GM20431 (cell line): ENCODE data around the gene AGPAT2.
"Not testable (repeated sequence)": the region's sequence is repeated elsewhere in the genome, so short reads cannot be mapped to it uniquely, and the experiment has no call there.

Source experiments
- in situ Hi-C: fragments of 300-500 bp; cut with MseI, MboI; formaldehyde crosslinking; loops from one replicate; pipeline ENCODE4 v1.15.0; 2020; ENCODE audit warnings: low sequenced_read_pairs; ENCODE audit not compliant: unreplicated experiment

Gene AGPAT2

DNA sequence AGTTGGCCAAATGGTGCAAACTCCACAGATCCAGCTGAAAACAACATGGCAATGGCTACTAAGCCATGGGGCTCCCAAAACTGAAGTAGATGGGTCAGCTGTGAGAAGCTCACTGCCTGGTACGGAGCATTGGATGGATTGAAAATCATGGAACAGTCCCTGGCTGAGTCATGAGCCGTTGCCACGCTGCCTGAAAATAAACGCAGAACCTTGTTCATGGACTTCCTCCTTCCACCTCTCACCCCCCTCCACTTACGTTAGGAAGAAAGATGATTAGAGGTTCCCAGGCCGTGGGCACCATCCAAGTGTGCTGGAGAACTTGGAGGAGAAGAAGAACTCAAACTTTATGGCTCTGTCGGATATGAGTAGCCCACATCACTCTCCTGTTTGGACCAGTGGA is 18.3 kb upstream of the AGPAT2 start:
- in situ Hi-C loops = no loop called here

DNA sequence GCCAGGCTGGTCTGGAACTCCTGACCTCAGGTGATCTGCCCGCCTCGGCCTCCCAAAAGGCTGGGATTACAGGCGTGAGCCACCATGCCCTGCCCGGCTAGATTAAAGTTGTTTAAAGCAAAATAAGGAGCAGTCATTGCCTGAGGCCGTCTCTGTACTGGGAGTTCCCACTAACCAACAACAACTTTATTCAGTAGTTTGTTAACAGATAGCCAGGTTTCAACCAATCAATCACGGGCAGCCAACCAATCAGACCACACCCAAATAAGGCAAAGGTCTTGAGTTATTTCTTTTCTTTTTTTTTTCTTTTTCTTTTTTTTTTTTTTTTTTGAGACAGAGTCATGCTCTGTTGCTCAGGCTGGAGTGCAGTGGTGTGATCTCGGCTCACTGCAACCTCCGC is 17.5 kb upstream of the AGPAT2 start:
- in situ Hi-C loops = not testable (repeated sequence)

DNA sequence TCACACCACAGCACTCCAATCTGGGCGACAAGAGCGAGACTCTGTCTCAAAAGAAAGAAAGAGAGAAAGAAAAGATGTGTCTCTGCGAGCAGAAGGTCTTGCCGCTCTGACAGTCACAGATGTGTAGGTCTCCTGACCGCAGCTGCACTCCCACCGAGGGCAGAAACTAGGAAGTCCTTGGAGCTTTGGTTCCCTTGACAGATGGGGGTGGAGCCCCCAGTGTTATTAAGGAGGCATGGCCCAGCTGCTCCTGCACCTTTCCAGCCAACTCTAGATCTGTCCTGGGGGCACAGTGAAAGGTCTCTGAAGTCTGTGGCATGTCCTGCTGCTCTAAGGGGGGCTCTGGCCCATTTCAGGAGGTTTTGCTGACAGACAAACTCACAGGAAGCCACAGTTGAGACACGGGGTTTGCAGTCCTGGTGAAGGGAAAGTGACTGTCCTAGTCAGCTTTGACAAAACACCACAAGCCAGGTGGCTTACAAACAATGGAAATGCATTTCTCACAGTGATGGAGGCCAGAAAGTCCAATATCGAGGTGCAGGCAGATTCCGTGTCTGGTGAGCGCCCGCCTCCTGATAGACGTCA is 16.1 kb upstream of the AGPAT2 start:
- in situ Hi-C loops = no loop called here

DNA sequence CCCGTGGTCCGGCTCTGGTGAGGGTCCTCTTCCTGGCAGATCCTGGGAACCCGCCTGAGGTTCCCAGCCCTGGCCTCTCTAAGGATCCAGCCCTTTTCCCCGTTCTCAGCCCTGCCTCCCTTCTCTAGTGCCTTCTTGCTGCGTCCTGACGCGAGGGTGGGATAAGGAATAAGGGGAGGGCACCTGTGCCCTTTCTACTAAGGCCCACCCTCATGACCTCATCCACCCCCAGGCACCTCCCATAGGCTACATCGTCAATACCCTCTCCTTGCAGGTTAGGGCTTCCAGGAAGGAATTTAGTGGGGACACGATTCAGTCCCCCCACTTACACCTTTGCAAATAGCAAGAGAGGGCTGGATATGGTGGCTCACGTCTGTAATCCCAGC is 14.4 kb upstream of the AGPAT2 start:
- in situ Hi-C loops = no loop called here

DNA sequence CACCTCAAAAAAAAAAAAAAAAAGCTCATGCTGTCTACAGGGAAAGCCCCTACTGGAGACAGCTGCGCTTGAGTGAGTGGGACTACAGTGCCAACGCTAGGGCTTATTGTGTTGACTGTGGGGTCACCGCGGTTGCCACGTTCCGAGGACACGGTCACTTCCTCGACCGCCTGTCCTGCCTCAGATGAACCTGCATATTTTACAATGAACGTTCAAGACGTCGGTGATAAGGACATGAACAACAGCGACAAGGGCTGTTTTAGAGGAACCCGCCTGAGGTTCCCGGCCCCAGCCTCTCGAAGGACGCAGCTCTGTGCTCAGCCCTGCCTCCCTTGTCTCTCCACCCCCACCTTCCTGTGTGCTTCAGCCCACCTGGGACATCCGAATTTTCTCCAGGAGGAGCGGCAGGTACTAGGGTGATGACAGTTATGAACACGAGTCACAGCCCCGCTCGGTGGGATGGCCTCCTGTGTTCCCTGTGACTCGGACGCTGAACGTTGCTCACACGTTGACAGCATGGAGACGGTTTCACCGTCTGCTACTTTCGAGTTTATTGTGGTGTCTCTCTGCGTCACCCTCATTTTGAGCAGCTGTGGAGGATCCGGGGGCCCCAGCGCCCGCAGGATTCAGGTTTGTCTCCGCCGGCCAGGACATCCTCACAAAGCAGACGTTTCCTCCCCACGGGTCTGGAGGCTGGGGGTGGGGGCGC is 13.9 kb upstream of the AGPAT2 start:
- in situ Hi-C loops = no loop called here

DNA sequence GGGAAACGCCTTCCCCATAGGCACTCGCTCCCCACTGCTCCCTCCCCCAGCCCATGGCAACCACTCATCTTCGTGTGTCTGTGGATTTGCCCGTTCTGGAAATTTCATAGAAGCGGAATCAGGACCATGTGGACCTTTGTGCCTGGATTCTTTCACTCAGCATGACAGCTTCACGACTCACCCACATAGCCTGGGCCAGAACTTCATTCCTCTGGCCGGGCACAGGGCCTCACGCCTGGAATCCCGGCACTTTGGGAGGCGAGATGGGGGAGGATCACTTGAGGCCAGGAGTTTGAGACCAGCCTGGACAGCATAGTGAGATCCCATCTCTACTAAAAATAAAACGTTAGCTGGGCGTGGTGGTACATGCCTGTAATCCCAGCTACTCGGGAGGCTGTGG is 13.0 kb upstream of the AGPAT2 start:
- in situ Hi-C loops = no loop called here

DNA sequence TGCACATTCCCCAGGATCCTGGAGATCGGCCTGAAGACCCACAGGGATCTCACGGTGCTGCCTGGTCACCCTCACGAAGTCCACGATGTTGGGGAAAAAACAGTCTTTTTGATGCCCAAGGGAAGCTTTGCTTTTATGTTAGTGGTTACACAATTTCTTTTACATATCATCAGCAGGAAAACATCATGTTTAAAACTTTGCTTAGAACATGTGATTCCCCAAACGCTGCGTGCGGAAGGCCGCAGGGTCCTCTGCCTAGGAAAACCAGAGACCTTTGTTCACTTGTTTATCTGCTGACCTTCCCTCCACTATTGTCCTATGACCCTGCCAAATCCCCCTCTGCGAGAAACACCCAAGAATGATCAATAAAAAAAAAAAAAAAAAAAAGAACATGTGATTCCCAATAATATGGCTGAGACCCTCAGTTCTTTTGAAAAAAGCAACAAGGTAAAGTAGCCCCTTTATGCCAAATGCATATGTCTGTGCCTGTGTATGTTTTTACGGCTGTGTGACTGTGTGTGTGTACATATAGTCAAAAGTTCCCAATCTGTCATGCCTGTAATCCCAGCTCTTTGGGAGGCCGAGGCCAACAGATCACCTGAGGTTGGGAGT is 11.5 kb upstream of the AGPAT2 start:
- in situ Hi-C loops = no loop called here

DNA sequence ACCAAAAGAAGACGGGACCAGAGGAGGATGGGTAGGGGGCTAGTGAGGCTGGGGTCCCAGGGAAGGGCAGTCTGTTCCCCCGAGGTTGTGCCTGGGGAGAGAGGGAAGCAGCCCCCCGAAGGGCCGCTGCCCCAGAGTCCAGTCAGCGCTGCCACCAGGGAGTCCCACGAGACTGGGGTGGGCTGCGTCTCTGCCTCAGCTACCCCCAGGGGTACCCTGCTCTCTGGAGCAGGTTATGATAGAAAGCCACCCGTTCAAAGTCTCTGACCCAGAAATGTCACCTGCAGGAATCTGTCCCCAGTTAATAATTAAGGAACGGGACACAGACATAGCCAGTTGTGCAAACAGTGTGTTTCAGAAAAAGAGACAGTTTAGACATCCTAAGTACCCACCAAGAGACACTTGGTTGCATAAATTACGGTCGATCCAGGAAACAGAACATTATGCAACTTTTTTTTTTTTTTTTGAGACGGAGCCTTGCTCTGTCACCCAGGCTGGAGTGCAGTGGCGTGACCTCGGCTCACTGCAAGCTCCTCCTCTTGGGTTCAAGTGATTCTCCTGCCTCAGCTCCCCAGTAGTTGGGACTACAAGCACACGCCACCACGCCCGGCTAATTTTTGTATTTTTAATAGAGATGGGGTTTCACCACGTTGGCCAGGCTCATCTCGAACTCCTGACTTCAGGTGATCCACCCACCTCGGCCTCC is 10.7 kb upstream of the AGPAT2 start:
- in situ Hi-C loops = no loop called here

DNA sequence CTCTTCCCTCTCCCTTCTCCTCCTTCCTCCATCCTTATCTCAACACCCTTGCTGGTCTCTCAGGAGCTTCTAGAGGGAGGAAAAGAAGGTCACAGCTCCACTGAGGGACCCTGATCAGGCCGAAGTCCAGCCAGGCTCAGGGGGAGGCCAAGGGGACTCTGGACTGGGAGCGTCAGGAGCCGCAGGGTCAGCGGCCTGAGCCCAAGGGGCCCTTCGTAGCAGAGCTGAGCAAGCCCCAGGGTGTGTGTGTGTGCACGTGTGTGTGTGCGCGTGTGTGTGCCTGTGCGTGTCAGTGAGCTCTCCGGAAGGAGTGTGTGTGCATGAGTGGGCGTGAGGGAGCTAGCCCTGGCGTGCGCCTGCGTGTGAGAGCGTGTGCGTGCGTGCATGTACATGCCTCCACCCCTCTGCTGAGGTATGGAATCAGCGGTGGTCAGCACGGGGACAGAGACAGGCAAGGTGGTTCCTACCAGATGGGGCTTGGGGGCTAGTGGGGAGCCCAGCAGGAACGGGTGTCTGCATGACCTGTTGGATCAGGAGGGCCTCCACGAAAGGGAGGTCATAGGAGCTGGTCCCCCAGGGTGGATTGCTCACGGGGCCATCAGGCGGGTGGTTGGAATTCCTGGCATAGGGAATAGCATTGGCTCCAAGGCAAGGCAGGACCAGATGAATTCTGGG is 10.0 kb upstream of the AGPAT2 start:
- in situ Hi-C loops = no loop called here

DNA sequence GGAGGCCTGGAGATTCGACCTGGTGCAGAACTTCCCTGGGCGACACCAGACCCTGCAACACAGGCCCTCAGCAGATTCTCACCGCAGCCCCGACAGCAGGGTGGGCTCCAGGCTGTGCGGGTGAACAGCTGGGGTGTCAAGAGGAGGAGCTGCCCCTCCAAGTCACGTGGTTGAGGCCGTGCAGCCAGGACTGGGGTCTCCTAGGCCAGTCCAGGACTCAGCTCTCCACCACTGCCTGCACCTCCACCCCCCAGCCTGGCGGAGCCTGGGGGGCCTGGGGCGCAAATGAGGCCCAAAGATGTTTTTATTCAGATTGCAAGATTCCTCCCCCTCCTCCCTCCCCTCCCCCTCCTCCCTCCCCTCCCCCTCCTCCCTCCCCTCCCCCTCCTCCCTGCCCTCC is 9.2 kb upstream of the AGPAT2 start:
- in situ Hi-C loops = no loop called here

DNA sequence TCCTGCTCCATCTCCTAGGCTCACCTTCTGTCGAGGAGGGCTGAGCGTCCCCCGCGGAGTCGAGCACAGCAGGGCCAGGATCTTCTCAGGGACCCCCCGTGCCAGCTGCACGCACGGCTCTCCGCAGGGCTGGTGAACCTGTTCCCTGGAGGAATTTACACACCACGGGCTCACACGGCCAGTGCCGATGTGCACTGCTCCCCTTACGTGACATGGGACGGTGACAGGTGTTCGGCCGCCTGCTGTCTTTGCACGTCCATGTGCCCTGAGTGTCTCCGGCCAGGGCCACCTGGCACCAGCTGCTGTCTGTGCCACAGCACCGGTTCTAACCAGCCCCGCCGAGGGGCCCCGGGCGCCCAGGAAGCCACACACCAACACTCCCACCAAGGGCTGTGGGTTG is 8.7 kb upstream of the AGPAT2 start:
- in situ Hi-C loops = no loop called here

DNA sequence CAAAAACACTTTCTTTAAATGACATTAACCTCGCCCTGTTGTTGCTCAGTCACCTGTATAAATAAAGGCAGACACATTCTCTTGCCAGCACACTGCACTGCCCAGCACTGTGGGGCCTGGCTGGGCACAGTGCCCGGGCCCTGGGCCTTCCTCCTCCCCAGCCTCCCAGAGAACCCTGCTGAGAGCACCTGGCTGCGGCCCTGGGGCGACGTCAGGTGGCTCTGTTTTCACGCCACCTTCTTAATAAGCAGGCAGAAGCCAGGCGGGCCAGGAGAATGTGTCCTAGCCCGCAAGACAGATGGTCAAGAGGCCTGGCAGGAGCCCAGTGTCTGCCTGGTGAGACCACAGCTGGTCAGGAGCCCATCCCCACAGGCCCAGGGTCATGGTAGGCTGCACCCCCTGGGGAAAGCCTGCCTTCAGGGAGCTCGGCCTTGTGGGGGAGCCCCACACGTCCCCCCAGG is 8.2 kb upstream of the AGPAT2 start:
- in situ Hi-C loops = no loop called here

DNA sequence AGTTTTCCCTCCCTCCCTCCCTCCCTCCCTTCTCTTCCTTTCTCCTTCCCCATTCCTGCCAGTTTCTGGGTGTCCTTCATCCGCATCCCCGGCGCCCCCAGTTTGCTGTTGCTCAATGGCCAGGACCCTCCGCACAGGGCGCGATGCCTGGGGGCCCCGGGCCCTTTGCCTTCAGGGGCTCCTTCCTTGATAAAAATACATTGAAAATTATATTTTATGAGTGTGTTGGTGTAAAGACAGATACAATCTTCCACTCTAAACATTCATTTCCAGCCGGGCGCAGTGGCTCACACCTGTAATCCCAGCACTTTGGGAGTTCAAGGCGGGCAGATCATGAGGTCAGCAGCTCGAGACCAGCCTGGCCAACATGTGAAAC is 7.6 kb upstream of the AGPAT2 start:
- in situ Hi-C loops = no loop called here

DNA sequence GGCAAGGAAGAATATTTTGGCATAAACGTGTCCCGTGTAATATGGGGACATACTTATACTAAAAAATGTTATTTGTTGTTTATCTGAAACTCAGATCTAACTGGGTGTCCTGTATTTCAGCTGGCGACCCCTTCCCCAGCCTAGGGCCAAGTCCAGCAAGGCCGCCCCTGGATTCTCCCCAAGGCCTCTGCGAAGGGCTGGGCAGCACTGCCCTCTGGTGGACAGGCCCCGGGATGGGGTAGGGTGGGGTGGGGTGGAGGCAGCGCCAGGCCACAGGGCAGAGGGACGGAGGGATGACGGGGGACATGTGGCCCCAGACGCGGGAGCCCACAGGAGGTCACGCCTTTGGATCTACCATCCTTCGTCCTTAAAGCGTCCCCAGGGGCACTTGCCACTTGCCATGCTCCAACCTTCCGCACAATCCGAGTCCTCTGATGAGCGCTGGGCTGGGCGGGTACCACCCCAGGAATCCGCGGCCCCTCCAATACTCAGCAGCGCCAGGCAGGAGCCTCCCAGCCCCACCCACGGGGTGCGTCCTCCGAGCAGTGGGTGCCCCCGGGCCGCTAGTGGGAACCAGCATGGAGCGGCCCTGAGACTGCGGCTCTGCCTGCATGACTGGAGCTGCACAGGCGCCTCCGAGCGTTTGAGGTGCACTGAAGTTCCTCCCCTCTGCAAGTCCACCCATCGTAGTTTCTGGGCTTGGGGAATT is 7.1 kb upstream of the AGPAT2 start:
- in situ Hi-C loops = no loop called here

DNA sequence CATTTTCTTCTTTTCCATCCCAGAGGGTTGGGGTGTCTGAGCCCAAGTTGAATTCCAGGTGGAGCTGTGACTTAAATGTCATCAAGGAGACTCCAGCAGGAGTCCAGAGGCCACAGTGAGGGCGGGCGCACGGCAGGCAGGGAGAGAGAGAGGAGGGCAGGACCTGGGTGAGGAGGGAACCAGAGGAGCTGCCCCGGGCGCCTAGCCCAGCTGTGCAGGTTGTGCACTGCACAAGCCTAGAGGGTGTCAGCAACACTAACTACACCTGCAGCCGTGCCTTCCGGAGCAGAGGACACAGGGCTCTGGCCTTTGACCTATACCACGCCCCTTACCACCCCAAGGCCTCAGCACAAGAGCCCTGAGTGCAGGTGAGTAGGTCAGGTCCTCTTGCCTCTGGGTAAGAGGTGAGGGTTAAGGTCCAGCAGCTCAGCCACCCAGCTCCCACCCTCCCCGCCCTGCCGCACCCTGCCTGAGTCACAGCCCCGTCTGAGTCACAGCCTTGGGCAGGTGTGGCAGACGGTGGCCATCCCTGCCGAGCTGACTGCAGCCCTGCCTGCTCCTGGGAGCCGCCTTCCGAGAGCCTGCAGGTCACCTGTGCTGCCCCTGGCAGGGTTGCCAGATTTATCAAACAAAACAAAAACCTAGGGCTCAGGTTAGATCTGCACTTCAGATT is 6.4 kb upstream of the AGPAT2 start:
- in situ Hi-C loops = no loop called here

DNA sequence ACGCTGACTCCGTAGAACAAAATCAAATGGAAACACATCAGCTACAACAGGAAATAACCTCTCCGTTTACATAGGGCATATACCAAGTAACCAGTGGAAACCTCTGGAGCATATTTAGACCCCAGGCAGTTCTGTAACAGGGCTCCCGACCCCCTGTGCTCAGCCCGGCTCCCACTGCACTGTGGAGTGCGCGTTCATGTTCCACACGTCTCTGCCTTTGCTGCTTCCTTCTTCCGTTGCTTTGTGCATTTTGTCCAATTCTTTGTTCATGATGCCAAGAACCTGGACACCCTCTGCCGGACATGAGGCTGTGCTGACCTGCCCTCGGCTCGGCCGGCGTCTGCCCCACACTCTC is 5.9 kb upstream of the AGPAT2 start:
- in situ Hi-C loops = no loop called here

DNA sequence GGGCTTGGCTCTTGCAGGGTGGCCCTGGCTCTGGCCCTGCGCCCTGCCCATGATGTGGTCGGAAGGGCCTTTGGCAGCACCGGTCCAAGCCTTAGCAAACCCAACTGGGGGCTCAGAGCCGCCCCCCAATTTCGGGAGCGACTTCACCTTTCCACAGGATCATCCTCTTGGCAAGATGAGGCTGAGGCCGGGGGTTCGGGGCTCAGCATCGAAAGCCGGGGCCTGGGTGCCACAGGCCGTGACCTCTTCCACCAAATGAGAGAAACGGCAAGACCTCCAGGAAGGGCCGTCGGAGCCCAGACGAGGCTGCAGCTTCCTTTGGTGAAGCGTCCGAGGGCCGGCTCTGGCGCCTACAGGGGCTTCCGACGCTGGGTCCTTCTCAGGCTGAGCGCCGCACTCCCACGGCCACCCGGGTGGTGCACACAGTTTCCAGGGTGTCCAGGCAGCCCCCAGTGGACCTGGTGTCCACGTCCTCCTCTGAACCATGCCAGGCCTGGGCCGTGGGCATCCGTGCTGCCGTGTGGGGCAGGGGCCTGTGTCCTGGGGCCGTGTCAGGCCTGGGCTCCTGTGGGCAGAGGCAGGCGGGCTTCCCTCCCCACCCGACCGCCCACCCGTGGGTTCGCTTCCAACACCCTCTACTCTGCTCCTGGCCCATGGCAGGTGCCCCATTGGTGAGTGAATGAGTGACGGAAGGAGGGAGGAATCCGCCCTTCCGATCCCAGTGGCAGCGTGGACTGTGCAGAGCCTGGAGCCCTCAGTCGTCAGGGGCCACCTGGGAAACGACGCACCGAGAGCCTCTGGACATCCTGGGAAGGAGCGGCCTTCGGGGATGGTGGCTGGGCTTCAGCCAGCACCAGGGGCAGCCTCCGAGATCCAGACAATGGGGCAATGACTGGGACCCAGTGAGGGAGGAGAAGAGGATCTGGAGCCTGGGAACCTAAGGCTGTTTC is 5.2 kb upstream of the AGPAT2 start:
- in situ Hi-C loops = no loop called here

DNA sequence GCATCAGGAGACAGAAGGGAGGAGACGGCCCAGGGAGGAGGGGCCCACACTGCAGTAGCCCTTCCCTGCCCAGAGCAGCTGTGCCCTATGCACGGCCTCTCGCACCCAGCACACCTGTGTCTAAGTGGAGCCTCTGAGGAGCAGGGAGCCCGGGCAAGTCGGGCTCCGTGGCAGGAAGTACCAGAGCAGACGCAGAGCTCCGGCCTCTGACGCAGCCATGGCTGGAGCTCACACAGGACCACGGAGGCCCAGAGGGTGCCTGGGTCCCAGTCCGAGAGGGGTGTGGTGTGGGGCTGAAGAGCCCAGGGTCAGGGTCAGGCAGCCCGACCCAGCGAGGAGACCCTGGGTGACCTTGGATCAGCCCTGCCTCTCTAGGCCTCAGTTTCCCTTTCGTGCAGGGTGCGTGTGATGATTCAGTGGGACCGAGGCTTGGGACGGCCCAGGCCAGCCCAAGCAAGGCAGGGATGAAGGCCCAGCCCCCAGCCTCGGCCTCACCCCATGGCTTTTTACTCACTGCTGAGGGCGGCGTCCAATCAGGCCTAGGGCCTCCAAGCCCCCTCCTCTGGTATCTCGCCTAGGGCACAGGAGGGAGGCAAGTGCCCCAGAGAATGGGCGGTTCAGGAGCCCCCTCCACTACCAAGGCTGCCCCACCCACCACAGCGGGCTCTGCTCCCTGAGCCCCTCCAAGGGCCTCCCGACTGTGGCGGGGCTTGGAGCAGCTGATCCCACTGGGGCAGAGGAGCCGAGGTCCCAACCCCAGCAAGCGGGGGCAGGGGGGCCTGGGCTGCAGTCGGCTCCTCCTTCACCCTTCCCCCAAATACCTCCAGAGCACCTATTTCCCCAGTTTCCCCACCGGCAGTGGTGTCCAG is 4.3 kb upstream of the AGPAT2 start:
- in situ Hi-C loops = no loop called here
